Right ventricle myocardium superior (tissue), 1 donor: ENCODE data around the gene BMPER. TPM values are rescaled to one million over a fixed set of nuclear protein-coding genes. Genes with fewer than 3 reads are reported as not detected.
"Not testable (repeated sequence)": the region's sequence is repeated elsewhere in the genome, so short reads cannot be mapped to it uniquely, and the experiment has no call there.

Experiments used
- ATAC-seq: fragments of 200-7000 bp; cut with Tn5 transposase; one replicate; pipeline ENCODE4 v1.9.1; 2020; ENCODE audit warnings: mild to moderate bottlenecking; ENCODE audit not compliant: poor library complexity
- DNase-seq: peaks from one replicate; pipeline ENCODE4 v3.0.0-alpha.2; 2020
- intact Hi-C: fragments of 100-400 bp; cut with DNase I; formaldehyde crosslinking; loops from one replicate; pipeline ENCODE4 v1.11.2; 2022
- total RNA-seq: library from RNA; stranded (reverse); fragmentation: NEBNext Ultra II Directional; extraction: Animal tissue kit (Norgen Biotek cat#: 25700); gene quantifications from one replicate; pipeline ENCODE4 v1.2.1, GENCODE V29; 2021
- donor health status: DM: no; HTN: yes; CAD: no; lungs with severe emphysema.

BMPER gene
- total RNA-seq, 1 donor from 2014 or later: 2.3 TPM

- DNase-seq, intact Hi-C loops, ATAC-seq: not testable (repeated sequence)
These were observed 269.6 kb downstream of the BMPER start for GRCh38 chr7:34174688-34175616.

- intact Hi-C loops: no loop called here
- ATAC-seq (no peak), DNase-seq (no peak)
These were observed 270.5 kb downstream of the BMPER start for GRCh38 chr7:34175837-34176236.

- DNase-seq: no peak
- intact Hi-C loops: no loop called here
- ATAC-seq: no peak
These were observed 272.1 kb downstream of the BMPER start for GRCh38 chr7:34177476-34177875.

GRCh38 chr7:34181271-34181958 lies 276.1 kb downstream of the BMPER start:
- DNase-seq (no peak), ATAC-seq (no peak)

GRCh38 chr7:34184466-34184865 lies 279.1 kb downstream of the BMPER start:
- intact Hi-C loops: no loop called here
- no peak for ATAC-seq
- no peak for DNase-seq

More at GRCh38 chr7:34181271-34181958, 276.1 kb downstream of the BMPER start:
- intact Hi-C loops: no loop called here

GRCh38 chr7:34187798-34188307 lies 282.5 kb downstream of the BMPER start:
- DNase-seq (no peak), ATAC-seq (no peak)
- intact Hi-C loops: no loop called here

- no peak for ATAC-seq
- intact Hi-C loops: no loop called here
- no peak for DNase-seq
These were observed 283.7 kb downstream of the BMPER start for GRCh38 chr7:34189031-34189430.

- intact Hi-C loops: no loop called here
- DNase-seq (peak; percentile 81), ATAC-seq (peak; percentile 97)
These were observed 285.0 kb downstream of the BMPER start for GRCh38 chr7:34190299-34190698.

- DNase-seq (no peak), ATAC-seq (no peak)
- intact Hi-C loops: no loop called here
These were observed 285.8 kb downstream of the BMPER start for GRCh38 chr7:34191162-34191561.

GRCh38 chr7:34191771-34192479 lies 286.6 kb downstream of the BMPER start:
- ATAC-seq (no peak), DNase-seq (no peak)
- intact Hi-C loops: no loop called here

GRCh38 chr7:34192906-34193305 lies 287.6 kb downstream of the BMPER start:
- no peak for ATAC-seq
- intact Hi-C loops: no loop called here
- no peak for DNase-seq

GRCh38 chr7:34198231-34198641 lies 292.9 kb downstream of the BMPER start:
- intact Hi-C loops: no loop called here
- DNase-seq (no peak), ATAC-seq (no peak)
